GM23338 (cell line): Measurements from ENCODE around the gene WWOX. TPM values are rescaled to one million over a fixed set of nuclear protein-coding genes. Genes with fewer than 3 reads are reported as not detected.

Experiments used
- ATAC-seq: fragments of 200-7000 bp; cut with Tn5 transposase; 3 replicates; pipeline ENCODE4 v1.9.1; 2020
- DNase-seq: peaks from one replicate; pipeline ENCODE4 v3.0.0-alpha.2; 2015; ENCODE audit warnings: low spot score
- H2AFZ ChIP-seq: fragments of 200-600 bp; sonication (generic); 2 replicates; pipeline ENCODE4 v1.8.0; 2016; ENCODE audit warnings: antibody characterized with exemption, mild to moderate bottlenecking, moderate library complexity
- H3F3A ChIP-seq: fragments of 200-600 bp; sonication (generic); replicated peaks from 2 replicates; pipeline ENCODE4 v1.8.0; 2017; ENCODE audit warnings: antibody characterized with exemption, mixed run types, low read depth
- H3K27ac ChIP-seq: fragments of 200-600 bp; sonication (generic); 2 replicates; pipeline ENCODE4 v1.6.1; 2016; ENCODE audit warnings: low read depth
- H3K27me3 ChIP-seq: fragments of 200-600 bp; sonication (generic); 2 replicates; pipeline ENCODE4 v1.8.0; 2016; ENCODE audit warnings: mild to moderate bottlenecking, mixed run types, moderate library complexity; ENCODE audit not compliant: insufficient read depth
- H3K36me3 ChIP-seq: fragments of 200-600 bp; sonication (generic); 2 replicates; pipeline ENCODE4 v1.8.0; 2016; ENCODE audit warnings: mild to moderate bottlenecking; ENCODE audit not compliant: insufficient read depth
- H3K4me1 ChIP-seq: fragments of 200-600 bp; sonication (generic); 2 replicates; pipeline ENCODE4 v1.8.0; 2016; ENCODE audit warnings: mild to moderate bottlenecking, moderate library complexity; ENCODE audit not compliant: insufficient read depth
- H3K4me2 ChIP-seq: fragments of 200-600 bp; sonication (generic); 2 replicates; pipeline ENCODE4 v1.7.1; 2017; ENCODE audit warnings: mixed run types
- H3K4me3 ChIP-seq: fragments of 200-600 bp; sonication (generic); 2 replicates; pipeline ENCODE4 v1.6.1; 2016; ENCODE audit warnings: mixed run types
- H3K79me2 ChIP-seq: fragments of 200-600 bp; sonication (generic); replicated peaks from 2 replicates; pipeline ENCODE4 v1.8.0; 2017; ENCODE audit warnings: mild to moderate bottlenecking; ENCODE audit not compliant: insufficient read depth
- H3K9me2 ChIP-seq: fragments of 200-600 bp; sonication (generic); 2 replicates; pipeline ENCODE4 v1.8.0; 2017; ENCODE audit not compliant: insufficient read depth
- H4K20me1 ChIP-seq: fragments of 200-600 bp; sonication (generic); replicated peaks from 2 replicates; pipeline ENCODE4 v1.8.0; 2017; ENCODE audit warnings: mild to moderate bottlenecking; ENCODE audit not compliant: insufficient read depth
- H3K27ac Mint-ChIP-seq: 2 replicates; pipeline ENCODE4 v1.8.0; 2020; ENCODE audit warnings: inconsistent platforms, mild to moderate bottlenecking, moderate library complexity, mixed read lengths
- H3K27me3 Mint-ChIP-seq: 3 replicates; pipeline ENCODE4 v1.8.0; 2022; ENCODE audit warnings: low read depth, mild to moderate bottlenecking, moderate library complexity, mixed read lengths, inconsistent platforms; ENCODE audit not compliant: insufficient read depth, poor library complexity
- H3K36me3 Mint-ChIP-seq: 3 replicates; pipeline ENCODE4 v1.8.0; 2021; ENCODE audit warnings: low read depth, mild to moderate bottlenecking, inconsistent platforms, moderate library complexity, mixed read lengths
- H3K4me1 Mint-ChIP-seq: 3 replicates; pipeline ENCODE4 v1.8.0; 2020; ENCODE audit warnings: mild to moderate bottlenecking, inconsistent platforms, mixed read lengths
- H3K4me3 Mint-ChIP-seq: 3 replicates; pipeline ENCODE4 v1.8.0; 2021; ENCODE audit warnings: moderate library complexity, mild to moderate bottlenecking, inconsistent platforms, mixed read lengths
- H3K9me3 Mint-ChIP-seq: 3 replicates; pipeline ENCODE4 v1.8.0; 2020; ENCODE audit warnings: moderate library complexity, mild to moderate bottlenecking, inconsistent platforms, mixed read lengths
- CREB1 ChIP-seq: fragments of 250-450 bp; sonication (Bioruptor Pico); IDR thresholded peaks from 2 replicates; pipeline ENCODE4 v1.5.0; 2020; ENCODE audit warnings: low read depth, mild to moderate bottlenecking, moderate library complexity
- CTCF ChIP-seq, 2 experiments: fragments of 200-600 bp in 1 of 2; sonication (generic) in 1 of 2; conservative IDR thresholded peaks; 2 replicates each; pipeline versions ENCODE4 v1.5.1 to v1.6.1; 2016 to 2017; ENCODE audit warnings: antibody characterized with exemption in 2 of 2, low read depth in 2 of 2, mild to moderate bottlenecking in 2 of 2, moderate library complexity in 1 of 2
- ETS1 ChIP-seq: IDR thresholded peaks from 2 replicates; pipeline ENCODE4 v1.6.1; 2016; ENCODE audit warnings: antibody characterized with exemption
- EZH2 ChIP-seq: fragments of 200-600 bp; sonication (generic); IDR thresholded peaks from one replicate; pipeline ENCODE4 v1.8.0; 2017; ENCODE audit warnings: antibody characterized with exemption, mild to moderate bottlenecking, low read depth; ENCODE audit not compliant: unreplicated experiment
- EZH2phosphoT487 ChIP-seq: fragments of 200-600 bp; sonication (generic); IDR thresholded peaks from one replicate; pipeline ENCODE4 v1.8.1; 2018; ENCODE audit warnings: antibody characterized with exemption; ENCODE audit not compliant: unreplicated experiment
- JUNB ChIP-seq: IDR thresholded peaks from one replicate; pipeline ENCODE4 v1.6.1; 2016; ENCODE audit warnings: antibody characterized with exemption; ENCODE audit not compliant: unreplicated experiment
- POLR2AphosphoS5 ChIP-seq: IDR thresholded peaks from 2 replicates; pipeline ENCODE4 v1.6.1; 2016; ENCODE audit warnings: antibody characterized with exemption, low read depth
- REST ChIP-seq: IDR thresholded peaks from one replicate; pipeline ENCODE4 v1.6.1; 2018; ENCODE audit warnings: antibody characterized with exemption; ENCODE audit not compliant: unreplicated experiment
- STAT1 ChIP-seq: IDR thresholded peaks from one replicate; pipeline ENCODE4 v1.6.1; 2016; ENCODE audit warnings: antibody characterized with exemption; ENCODE audit not compliant: unreplicated experiment
- ZNF331 ChIP-seq: fragments of 250-450 bp; sonication (Bioruptor Pico); IDR thresholded peaks from 2 replicates; pipeline ENCODE4 v1.5.0; 2020; ENCODE audit warnings: low read depth, mild to moderate bottlenecking, moderate library complexity
- ZNF462 ChIP-seq: fragments of 250-450 bp; sonication (Bioruptor Pico); IDR thresholded peaks from 2 replicates; pipeline ENCODE4 v1.5.0; 2020; ENCODE audit warnings: mild to moderate bottlenecking, moderate library complexity
- polyA plus RNA-seq: library from polyadenylated mRNA; unstranded; fragments of >200 nt; fragmentation: Nextera tagmentation; extraction: Ambion mirVana; gene quantifications from 2 replicates; pipeline ENCODE4 v1.2.1, GENCODE V29; 2016
- total RNA-seq: library from RNA; depleted of rRNA; stranded (reverse); fragments of >200 nt; shearing (Covaris generic); gene quantifications from 2 replicates; pipeline ENCODE4 v1.2.3, GENCODE V29; 2014

WWOX gene
- total and polyA plus RNA-seq, 2 experiments from 2014 or later = 10.0 to 19.3 TPM

GRCh38 chr16:79204486-79204885, 1105.0 kb downstream of the WWOX start (continued):
- TF ChIP-seq ZNF462 (CRISPR knock-in tag) = no peak
- TF ChIP-seq CREB1 = no peak
- TF ChIP-seq ZNF331 (CRISPR knock-in tag) = no peak
- no peak for TF ChIP-seq ETS1
- TF ChIP-seq CTCF (conservative IDR thresholded peaks at IDR 0.05; ENCODE audit: low read depth in 2 of 2) = no peak
- no peak for TF ChIP-seq POLR2AphosphoS5

GRCh38 chr16:79206889-79207288, 1107.4 kb downstream of the WWOX start:
- Histone ChIP-seq H3K27me3 (no peaks in the 10 kb centered on the region), H3F3A (no peaks in the 10 kb centered on the region), H3K4me3 (no peak overlapping the region), H3K9me2 (no peaks in the 10 kb centered on the region; the same call in 1 of the 2 replicates), H3K4me2 (no peak overlapping the region), H3K27ac (no peak overlapping the region), H3K36me3 (no peaks in the 10 kb centered on the region), H2AFZ (no peak overlapping the region), H4K20me1 (no peaks in the 10 kb centered on the region), H3K79me2 (no peaks in the 10 kb centered on the region), H3K4me1 (peaks cover 26% of the 10 kb centered on the region)
- no peak for DNase-seq
- Mint-ChIP-seq H3K27ac (no peak overlapping the region), H3K36me3 (no peaks in the 10 kb centered on the region), H3K4me1 (peaks cover 43% of the 10 kb centered on the region), H3K4me3 (no peak overlapping the region), H3K9me3 (no peaks in the 10 kb centered on the region), H3K27me3 (peaks cover 5% of the 10 kb centered on the region)
- ATAC-seq = no peak
- TF ChIP-seq EZH2phosphoT487 (no peak), REST (no peak), STAT1 (no peak), EZH2 (no peak), ETS1 (no peak), POLR2AphosphoS5 (no peak), CREB1 (no peak), JUNB (no peak)
